Mesothelial cell of epicardium (in vitro differentiated cells): ENCODE measurements around the gene PCGF1. TPM values are rescaled to one million over a fixed set of nuclear protein-coding genes. Genes with fewer than 3 reads are reported as not detected.
A peak's percentile ranks its signal among the peaks of the same experiment; 100 is the strongest.

ENCODE experiments used
- DNase-seq, 2 experiments: peaks; one replicate each; pipeline ENCODE4 v3.0.0; 2021; ENCODE audit warnings: low spot score in 2 of 2; ENCODE audit not compliant: unreplicated experiment in 2 of 2
- H3K27ac Mint-ChIP-seq: 2 replicates; pipeline ENCODE4 v1.8.0; 2021; ENCODE audit warnings: mixed read lengths
- H3K27me3 Mint-ChIP-seq: 2 replicates; pipeline ENCODE4 v1.8.0; 2021; ENCODE audit warnings: low read depth, mixed read lengths
- H3K36me3 Mint-ChIP-seq: 2 replicates; pipeline ENCODE4 v1.8.0; 2021; ENCODE audit warnings: mixed read lengths
- H3K4me1 Mint-ChIP-seq: 2 replicates; pipeline ENCODE4 v1.8.0; 2021; ENCODE audit warnings: mixed read lengths
- H3K4me3 Mint-ChIP-seq: 2 replicates; pipeline ENCODE4 v1.8.0; 2021; ENCODE audit warnings: mild to moderate bottlenecking, moderate library complexity, mixed read lengths
- H3K9me3 Mint-ChIP-seq: 2 replicates; pipeline ENCODE4 v1.8.0; 2021; ENCODE audit warnings: mixed read lengths
- CTCF ChIP-seq: fragments of 200-600 bp; sonication (generic); IDR thresholded peaks from one replicate; pipeline ENCODE4 v1.5.0; 2021; ENCODE audit warnings: antibody characterized with exemption; ENCODE audit not compliant: unreplicated experiment
- total RNA-seq: library from RNA; stranded (reverse); gene quantifications from 3 replicates; pipeline ENCODE4 v1.2.1, GENCODE V29; 2021

PCGF1 gene
- total RNA-seq, 1 donor from 2014 or later, result 17.0 TPM

- Mint-ChIP-seq H3K27ac (no peak overlapping the region), H3K4me3 (no peak overlapping the region), H3K27me3 (peaks cover 95% of the 10 kb centered on the region), H3K36me3 (peaks cover 12% of the 10 kb centered on the region), H3K9me3 (no peaks in the 10 kb centered on the region), H3K4me1 (peaks cover 50% of the 10 kb centered on the region)
- no peak for DNase-seq
- no peak for TF ChIP-seq CTCF
Observed at GRCh38 chr2:74500578-74500946, 6.9 kb downstream of the PCGF1 start.

- DNase-seq, result no peak
- Mint-ChIP-seq H3K27me3 (peaks cover 91% of the 10 kb centered on the region), H3K36me3 (peaks cover 8% of the 10 kb centered on the region), H3K4me1 (peaks cover 48% of the 10 kb centered on the region), H3K4me3 (peak overlapping the region; percentile 75), H3K27ac (no peak overlapping the region), H3K9me3 (no peaks in the 10 kb centered on the region)
- TF ChIP-seq CTCF, result no peak
Observed at GRCh38 chr2:74499940-74500577, 7.4 kb downstream of the PCGF1 start.

- H3K4me1 Mint-ChIP-seq, result peaks cover 43% of the 10 kb centered on the region
- peaks cover 85% of the 10 kb centered on the region for H3K27me3 Mint-ChIP-seq
- TF ChIP-seq CTCF, result no peak
- no peaks in the 10 kb centered on the region for H3K9me3 Mint-ChIP-seq
- H3K27ac Mint-ChIP-seq, result no peak within 1 kb of the TSS
- H3K4me3 Mint-ChIP-seq, result peak within 1 kb of the TSS; percentile 75
- DNase-seq, result peak in 1 of 2 experiments; percentile 52
- peaks cover 2% of the 10 kb centered on the region for H3K36me3 Mint-ChIP-seq
Observed at GRCh38 chr2:74499267-74499939, 8.1 kb downstream of the PCGF1 start, which contains the start of gene LBX2. LBX2 (minus strand) TSS chr2:74499603; CDS start chr2:74499537, 66 bp downstream.

- peaks cover 42% of the 10 kb centered on the region for H3K4me1 Mint-ChIP-seq
- peak in 1 of 2 experiments; percentile 46 for DNase-seq
- H3K27me3 Mint-ChIP-seq, result peaks cover 78% of the 10 kb centered on the region
- no peak for TF ChIP-seq CTCF
- no peak overlapping the region for H3K27ac Mint-ChIP-seq
- H3K9me3 Mint-ChIP-seq, result no peaks in the 10 kb centered on the region
- H3K36me3 Mint-ChIP-seq, result peaks cover 7% of the 10 kb centered on the region
- peak overlapping the region; percentile 75 for H3K4me3 Mint-ChIP-seq
Observed at GRCh38 chr2:74498500-74499266, 8.8 kb downstream of the PCGF1 start.

- TF ChIP-seq CTCF, result no peak
- Mint-ChIP-seq H3K9me3 (no peaks in the 10 kb centered on the region), H3K27ac (no peak overlapping the region), H3K27me3 (peaks cover 70% of the 10 kb centered on the region), H3K4me3 (peak overlapping the region; percentile 75), H3K4me1 (peaks cover 36% of the 10 kb centered on the region), H3K36me3 (peaks cover 10% of the 10 kb centered on the region)
- DNase-seq, result peak in 1 of 2 experiments; percentile 46
Observed at GRCh38 chr2:74497777-74498499, 9.6 kb downstream of the PCGF1 start.
